ENCODE results near the gene OTOP2. TPM values are rescaled to one million over a fixed set of nuclear protein-coding genes. Genes with fewer than 3 reads are reported as not detected.
"Not testable (repeated sequence)": the region's sequence is repeated elsewhere in the genome, so short reads cannot be mapped to it uniquely, and the experiment has no call there.

The OTOP2 gene
- total RNA-seq, 2 donors from 2014 or later = not detected

- TF ChIP-seq CTCF (IDR thresholded peaks at IDR 0.05) = no peak
- Histone ChIP-seq H3K27me3 (no peaks in the 10 kb centered on the region), H3K9me3 (no peaks in the 10 kb centered on the region), H3K27ac (no peak overlapping the region), H3K36me3 (no peaks in the 10 kb centered on the region), H3K4me1 (no peaks in the 10 kb centered on the region), H3K4me3 (no peak overlapping the region)
- DNase-seq (ENCODE audit: low spot score) = no peak
Observed at GRCh38 chr17:74903034-74903433, 21.0 kb upstream of the OTOP2 start.

- H3K4me3 ChIP-seq = no peak overlapping the region
- no peak for TF ChIP-seq CTCF (IDR thresholded peaks at IDR 0.05)
- no peaks in the 10 kb centered on the region for H3K4me1 ChIP-seq
- DNase-seq (ENCODE audit: low spot score) = no peak
- no peaks in the 10 kb centered on the region for H3K9me3 ChIP-seq
- no peaks in the 10 kb centered on the region for H3K36me3 ChIP-seq
- H3K27ac ChIP-seq = no peak overlapping the region
- H3K27me3 ChIP-seq = no peaks in the 10 kb centered on the region
Observed at GRCh38 chr17:74903671-74904070, 20.4 kb upstream of the OTOP2 start.

- Histone ChIP-seq H3K9me3 (no peaks in the 10 kb centered on the region), H3K36me3 (no peaks in the 10 kb centered on the region), H3K27ac (no peak overlapping the region), H3K27me3 (no peaks in the 10 kb centered on the region), H3K4me3 (no peak overlapping the region), H3K4me1 (no peaks in the 10 kb centered on the region)
- TF ChIP-seq CTCF (IDR thresholded peaks at IDR 0.05) = no peak
- no peak for DNase-seq (ENCODE audit: low spot score)
Observed at GRCh38 chr17:74904687-74905409, 19.2 kb upstream of the OTOP2 start.

GRCh38 chr17:74906214-74906793 is 17.8 kb upstream of the OTOP2 start:
- not testable (repeated sequence) for H3K4me3 ChIP-seq; DNase-seq (ENCODE audit: low spot score); H3K9me3 ChIP-seq; H3K27ac ChIP-seq; H3K4me1 ChIP-seq; H3K36me3 ChIP-seq; H3K27me3 ChIP-seq

- Histone ChIP-seq H3K4me1 (no peaks in the 10 kb centered on the region), H3K27me3 (no peaks in the 10 kb centered on the region), H3K27ac (no peak overlapping the region), H3K4me3 (no peak overlapping the region), H3K36me3 (no peaks in the 10 kb centered on the region), H3K9me3 (no peaks in the 10 kb centered on the region)
- no peak for TF ChIP-seq CTCF (IDR thresholded peaks at IDR 0.05)
- no peak for DNase-seq (ENCODE audit: low spot score)
Observed at GRCh38 chr17:74907012-74907411, 17.1 kb upstream of the OTOP2 start.

GRCh38 chr17:74909097-74909496 is 15.0 kb upstream of the OTOP2 start:
- not testable (repeated sequence) for H3K27ac ChIP-seq; DNase-seq (ENCODE audit: low spot score); H3K36me3 ChIP-seq; H3K27me3 ChIP-seq; H3K4me1 ChIP-seq; H3K4me3 ChIP-seq; H3K9me3 ChIP-seq

GRCh38 chr17:74911423-74911822 is 12.7 kb upstream of the OTOP2 start:
- not testable (repeated sequence) for H3K4me3 ChIP-seq; H3K27me3 ChIP-seq; DNase-seq (ENCODE audit: low spot score); H3K4me1 ChIP-seq; H3K36me3 ChIP-seq; H3K9me3 ChIP-seq; H3K27ac ChIP-seq
